ENCODE measurements around the gene MTG1. TPM values are rescaled to one million over a fixed set of nuclear protein-coding genes. Genes with fewer than 3 reads are reported as not detected.

The MTG1 gene
- total RNA-seq, 1 donor: 31.5 TPM

- no peak for TF ChIP-seq CTCF (IDR thresholded peaks at IDR 0.05; ENCODE audit: extremely low read depth, low read depth, low read length)
- Histone ChIP-seq H3K36me3 (ENCODE audit: insufficient read depth, low read length) (peaks cover 63% of the 10 kb centered on the region), H3K27ac (ENCODE audit: low read depth, low read length) (no peak overlapping the region), H4K20me1 (ENCODE audit: insufficient read depth, low read length) (peaks cover 16% of the 10 kb centered on the region), H3K79me2 (ENCODE audit: insufficient read depth, low read length) (peaks cover 56% of the 10 kb centered on the region), H2AFZ (ENCODE audit: low read length) (no peak overlapping the region), H3K9me3 (ENCODE audit: low read depth, low read length) (no peaks in the 10 kb centered on the region), H3K4me3 (ENCODE audit: insufficient read depth, low read length) (no peak overlapping the region), H3K4me2 (ENCODE audit: insufficient read depth, low read length) (no peak overlapping the region), H3K27me3 (ENCODE audit: insufficient read depth, low read length) (no peaks in the 10 kb centered on the region), H3K4me1 (ENCODE audit: insufficient read depth, low read length) (peaks cover 16% of the 10 kb centered on the region)
- no peak for DNase-seq (ENCODE audit: insufficient read length, low spot score, missing footprints)
Measured at GRCh38 chr10:133401981-133402725, 8.2 kb downstream of the MTG1 start.

GRCh38 chr10:133403359-133403758, 9.4 kb downstream of the MTG1 start:
- Histone ChIP-seq H3K36me3 (ENCODE audit: insufficient read depth, low read length) (peaks cover 64% of the 10 kb centered on the region), H3K79me2 (ENCODE audit: insufficient read depth, low read length) (peaks cover 59% of the 10 kb centered on the region)

GRCh38 chr10:133403784-133404183, 9.8 kb downstream of the MTG1 start:
- peaks cover 16% of the 10 kb centered on the region for H3K4me1 ChIP-seq (ENCODE audit: insufficient read depth, low read length)
- DNase-seq (ENCODE audit: insufficient read length, low spot score, missing footprints): no peak
- TF ChIP-seq CTCF (IDR thresholded peaks at IDR 0.05; ENCODE audit: extremely low read depth, low read depth, low read length): no peak
- peaks cover 16% of the 10 kb centered on the region for H4K20me1 ChIP-seq (ENCODE audit: insufficient read depth, low read length)
- no peaks in the 10 kb centered on the region for H3K27me3 ChIP-seq (ENCODE audit: insufficient read depth, low read length)
- no peak overlapping the region for H3K27ac ChIP-seq (ENCODE audit: low read depth, low read length)
- H3K36me3 ChIP-seq (ENCODE audit: insufficient read depth, low read length): peaks cover 59% of the 10 kb centered on the region
- H3K4me2 ChIP-seq (ENCODE audit: insufficient read depth, low read length): no peak overlapping the region
- no peak overlapping the region for H3K4me3 ChIP-seq (ENCODE audit: insufficient read depth, low read length)
- no peaks in the 10 kb centered on the region for H3K9me3 ChIP-seq (ENCODE audit: low read depth, low read length)
- H2AFZ ChIP-seq (ENCODE audit: low read length): no peak overlapping the region
- H3K79me2 ChIP-seq (ENCODE audit: insufficient read depth, low read length): peaks cover 59% of the 10 kb centered on the region

More at GRCh38 chr10:133403359-133403758, 9.4 kb downstream of the MTG1 start:
- Histone ChIP-seq H3K4me3 (ENCODE audit: insufficient read depth, low read length) (no peak overlapping the region), H3K4me1 (ENCODE audit: insufficient read depth, low read length) (peaks cover 16% of the 10 kb centered on the region), H3K9me3 (ENCODE audit: low read depth, low read length) (no peaks in the 10 kb centered on the region), H4K20me1 (ENCODE audit: insufficient read depth, low read length) (peaks cover 16% of the 10 kb centered on the region), H3K27ac (ENCODE audit: low read depth, low read length) (no peak overlapping the region), H3K4me2 (ENCODE audit: insufficient read depth, low read length) (no peak overlapping the region), H3K27me3 (ENCODE audit: insufficient read depth, low read length) (no peaks in the 10 kb centered on the region), H2AFZ (ENCODE audit: low read length) (no peak overlapping the region)
- no peak for DNase-seq (ENCODE audit: insufficient read length, low spot score, missing footprints)
- no peak for TF ChIP-seq CTCF (IDR thresholded peaks at IDR 0.05; ENCODE audit: extremely low read depth, low read depth, low read length)

GRCh38 chr10:133405272-133405671, 11.3 kb downstream of the MTG1 start:
- H3K9me3 ChIP-seq (ENCODE audit: low read depth, low read length): no peaks in the 10 kb centered on the region
- H3K4me3 ChIP-seq (ENCODE audit: insufficient read depth, low read length): no peak overlapping the region
- H3K4me1 ChIP-seq (ENCODE audit: insufficient read depth, low read length): peaks cover 16% of the 10 kb centered on the region
- H2AFZ ChIP-seq (ENCODE audit: low read length): no peak overlapping the region
- H3K36me3 ChIP-seq (ENCODE audit: insufficient read depth, low read length): peaks cover 60% of the 10 kb centered on the region
- DNase-seq (ENCODE audit: insufficient read length, low spot score, missing footprints): no peak
- H3K79me2 ChIP-seq (ENCODE audit: insufficient read depth, low read length): peaks cover 62% of the 10 kb centered on the region
- H3K27ac ChIP-seq (ENCODE audit: low read depth, low read length): peak overlapping the region; percentile 24
- no peaks in the 10 kb centered on the region for H3K27me3 ChIP-seq (ENCODE audit: insufficient read depth, low read length)
- no peak for TF ChIP-seq CTCF (IDR thresholded peaks at IDR 0.05; ENCODE audit: extremely low read depth, low read depth, low read length)
- H3K4me2 ChIP-seq (ENCODE audit: insufficient read depth, low read length): peak overlapping the region; percentile 25
- peaks cover 19% of the 10 kb centered on the region for H4K20me1 ChIP-seq (ENCODE audit: insufficient read depth, low read length)

All from osteoblast (primary cell).